HepG2 (cell line): ENCODE data around the gene C1QL4. TPM values are rescaled to one million over a fixed set of nuclear protein-coding genes. Genes with fewer than 3 reads are reported as not detected.

Experiments used
- ATM ChIP-seq: fragments of 450-650 bp; IDR thresholded peaks from 2 replicates; pipeline ENCODE4 v1.7.1; 2017; ENCODE audit warnings: mild to moderate bottlenecking, borderline replicate concordance
- ELF3 ChIP-seq: IDR thresholded peaks from 2 replicates; pipeline ENCODE4 v1.6.1; 2016; ENCODE audit warnings: missing genetic modification reagents, missing compliant biosample characterization
- MED13 ChIP-seq: sonication (generic); formaldehyde crosslinking; IDR thresholded peaks from 2 replicates; pipeline ENCODE4 v1.5.0; 2020; ENCODE audit warnings: missing genetic modification reagents
- MEIS1 ChIP-seq: sonication (generic); formaldehyde crosslinking; IDR thresholded peaks from 2 replicates; pipeline ENCODE4 v1.9.0; 2021; ENCODE audit warnings: mild to moderate bottlenecking, missing genetic modification reagents, moderate library complexity, borderline replicate concordance
- MEIS2 ChIP-seq: sonication (generic); formaldehyde crosslinking; IDR thresholded peaks from 2 replicates; pipeline ENCODE4 v1.9.0; 2021; ENCODE audit warnings: mild to moderate bottlenecking, missing genetic modification reagents
- NCOA5 ChIP-seq: sonication (generic); formaldehyde crosslinking; IDR thresholded peaks from 2 replicates; pipeline ENCODE4 v1.4.0; 2020; ENCODE audit warnings: missing genetic modification reagents
- NR2F2 ChIP-seq: IDR thresholded peaks from 2 replicates; pipeline ENCODE4 v1.6.1; 2012; ENCODE audit warnings: low read depth, inconsistent platforms, borderline replicate concordance
- RARA ChIP-seq: IDR thresholded peaks from 2 replicates; pipeline ENCODE4 v1.6.1; 2016; ENCODE audit warnings: missing genetic modification reagents, missing compliant biosample characterization
- RFX5 ChIP-seq: IDR thresholded peaks from 2 replicates; pipeline ENCODE4 v1.6.1; 2011; ENCODE audit warnings: low read depth, low read length, improper control_type of control experiment
- RFXAP ChIP-seq: sonication (generic); formaldehyde crosslinking; IDR thresholded peaks from 2 replicates; pipeline ENCODE4 v1.4.0; 2020; ENCODE audit warnings: missing genetic modification reagents, borderline replicate concordance
- RORA ChIP-seq: sonication (generic); formaldehyde crosslinking; IDR thresholded peaks from 2 replicates; pipeline ENCODE4 v1.5.0; 2020; ENCODE audit warnings: mild to moderate bottlenecking, missing genetic modification reagents, moderate library complexity
- SAP130 ChIP-seq: IDR thresholded peaks from 2 replicates; pipeline ENCODE4 v1.6.1; 2016; ENCODE audit warnings: low read depth
- SMARCE1 ChIP-seq: fragments of 450-650 bp; IDR thresholded peaks from 2 replicates; pipeline ENCODE4 v1.6.1; 2017; ENCODE audit warnings: borderline replicate concordance
- TAF15 ChIP-seq: fragments of 200-400 bp; formaldehyde crosslinking; IDR thresholded peaks from one replicate; pipeline ENCODE4 v1.6.1; 2018; ENCODE audit warnings: mild to moderate bottlenecking, low read depth, low read length; ENCODE audit not compliant: poor library complexity, severe bottlenecking
- ZBTB38 ChIP-seq: sonication (generic); formaldehyde crosslinking; IDR thresholded peaks from 2 replicates; pipeline ENCODE4 v1.5.1; 2020; ENCODE audit warnings: mild to moderate bottlenecking, missing genetic modification reagents
- ZNF160 ChIP-seq: sonication (generic); formaldehyde crosslinking; IDR thresholded peaks from 2 replicates; pipeline ENCODE4 v1.8.0; 2022; ENCODE audit warnings: mild to moderate bottlenecking, inconsistent platforms, missing genetic modification reagents
- ZNF343 ChIP-seq: sonication (generic); formaldehyde crosslinking; IDR thresholded peaks from 2 replicates; pipeline ENCODE4 v1.4.0; 2020; ENCODE audit warnings: mild to moderate bottlenecking, missing genetic modification reagents
- ZNF572 ChIP-seq: sonication (generic); formaldehyde crosslinking; IDR thresholded peaks from 2 replicates; pipeline ENCODE4 v1.5.1; 2020; ENCODE audit warnings: mild to moderate bottlenecking, missing genetic modification reagents
- ZNF674 ChIP-seq: sonication (generic); formaldehyde crosslinking; IDR thresholded peaks from 2 replicates; pipeline ENCODE4 v1.5.0; 2020; ENCODE audit warnings: low read depth, mild to moderate bottlenecking, missing genetic modification reagents
- ZNF761 ChIP-seq: sonication (generic); formaldehyde crosslinking; conservative IDR thresholded peaks from 2 replicates; pipeline ENCODE4 v1.4.0; 2020; ENCODE audit warnings: mild to moderate bottlenecking, missing genetic modification reagents
- ZNF839 ChIP-seq: sonication (generic); formaldehyde crosslinking; IDR thresholded peaks from 2 replicates; pipeline ENCODE4 v1.4.0; 2020; ENCODE audit warnings: missing genetic modification reagents, mild to moderate bottlenecking, borderline replicate concordance
- polyA plus RNA-seq, 8 experiments: library from polyadenylated mRNA; depleted of rRNA in 3 of 8; stranded (reverse) in 7 of 8; unstranded in 1 of 8; fragments of >200 nt; fragmentation: Illumina TruSeq in 4 of 8; extraction: Trizol in 4 of 8; gene quantifications; 2 replicates each; pipeline versions ENCODE4 v1.2.1 to v1.2.3, GENCODE V29; 2011 to 2016; ENCODE audit warnings: low read depth in 4 of 8, missing spikeins in 1 of 8, mixed read lengths in 1 of 8; ENCODE audit not compliant: insufficient read depth in 1 of 8
- total RNA-seq, 5 experiments: library from RNA; depleted of rRNA; stranded (reverse); fragments of >200 nt; fragmentation: Illumina TruSeq; extraction: Trizol; gene quantifications; 2 replicates each; pipeline ENCODE4 v1.2.3, GENCODE V29; 2016; ENCODE audit warnings: low read depth in 1 of 5
- TF ChIP-seq, protein P1 (sequence below): sonication (generic); formaldehyde crosslinking; IDR thresholded peaks from 2 replicates; pipeline ENCODE4 v1.8.0; 2023; ENCODE audit warnings: mild to moderate bottlenecking, missing genetic modification reagents
- TF ChIP-seq, protein P2 (sequence below): IDR thresholded peaks from 2 replicates; pipeline ENCODE4 v1.6.1; 2018; ENCODE audit warnings: missing genetic modification reagents
- TF ChIP-seq, protein P3 (sequence below): IDR thresholded peaks from 2 replicates; pipeline ENCODE4 v1.6.1; 2016; ENCODE audit warnings: low read depth, borderline replicate concordance
- TF ChIP-seq, protein P4 (sequence below): sonication (generic); formaldehyde crosslinking; IDR thresholded peaks from 2 replicates; pipeline ENCODE4 v1.9.0; 2021; ENCODE audit warnings: missing genetic modification reagents, borderline replicate concordance

C1QL4 gene
- total and polyA plus RNA-seq, 2 of the 13 experiments (the other 11 are each of a cell fraction or from before 2014, with no cell fraction given) = 0.03 TPM; not detected in 1

DNA sequence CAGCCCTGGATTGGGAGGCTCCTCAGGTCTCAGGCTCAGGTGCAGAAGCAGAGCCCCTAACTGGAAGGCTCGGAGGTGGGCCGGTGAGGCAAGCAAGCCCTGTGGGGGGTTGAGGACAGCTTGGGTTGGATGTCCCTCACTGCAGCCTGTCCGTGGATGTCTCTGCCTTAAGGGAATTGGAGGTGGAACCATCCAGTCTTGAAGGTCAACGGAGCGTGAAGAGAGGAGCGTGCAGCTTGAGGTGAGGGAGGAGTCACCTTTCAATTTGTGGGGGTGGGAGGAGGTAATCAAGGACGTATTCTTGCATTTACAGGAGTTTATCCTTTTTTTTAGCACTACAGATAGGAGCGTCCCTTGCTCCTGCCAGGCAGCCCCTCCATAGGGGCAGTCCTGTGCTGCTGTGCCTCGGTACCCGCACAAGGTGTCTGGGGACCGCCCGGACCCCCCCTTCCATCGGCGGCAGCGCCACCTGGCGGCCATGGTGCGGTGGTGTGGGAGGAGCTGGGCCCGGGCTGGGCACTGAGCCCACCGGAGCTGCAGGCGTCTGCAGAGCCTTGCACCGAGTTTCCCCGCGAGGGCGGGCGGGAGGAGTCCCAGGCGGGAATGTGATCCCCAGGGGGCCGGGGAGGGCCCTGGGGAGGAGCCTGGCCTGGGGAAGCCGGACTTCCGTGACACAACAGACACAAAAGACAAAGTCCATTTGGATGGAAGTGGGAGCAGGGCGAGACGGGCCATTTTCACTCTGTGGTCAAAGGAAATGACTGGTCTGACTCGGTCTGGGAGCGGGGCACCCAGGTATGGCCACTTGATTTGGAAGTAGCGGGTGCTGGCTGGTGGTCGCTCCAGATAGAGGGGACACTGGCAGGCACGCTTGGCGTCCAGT, 10.6 kb upstream of the C1QL4 start (continued):
- TF ChIP-seq MEIS1 (CRISPR knock-in tag) (0 out of 2 replicates have a peak, but pooled peaks have one; percentile 15), MED13 (peak; percentile 89; the same call in 1 of the 2 replicates), SMARCE1 (no peak), ZNF160 (CRISPR knock-in tag) (peak; percentile 85; the same call in 1 of the 2 replicates), SAP130 (CRISPR knock-in tag) (peak; percentile 93), TAF15 (no peak), ZNF572 (CRISPR knock-in tag) (no peak), ELF3 (CRISPR knock-in tag) (peak; percentile 95), RFXAP (CRISPR knock-in tag) (peak; percentile 90), NR2F2 (0 out of 2 replicates have a peak, but pooled peaks have one; percentile 14), ZNF343 (no peak; the same call in 1 of the 2 replicates), ZNF674 (no peak), ZBTB38 (CRISPR knock-in tag) (peak; percentile 54), MEIS2 (CRISPR knock-in tag) (peak; percentile 93), RFX5 (no peak), NCOA5 (CRISPR knock-in tag) (0 out of 2 replicates have a peak, but pooled peaks have one; percentile 36), ATM (no peak), RARA (peak; percentile 66), ZNF761 (peak; percentile 99), ZNF839 (CRISPR knock-in tag) (0 out of 2 replicates have a peak, but pooled peaks have one; percentile 55), RORA (CRISPR knock-in tag) (no peak)
- TF ChIP-seq, protein P1, sequence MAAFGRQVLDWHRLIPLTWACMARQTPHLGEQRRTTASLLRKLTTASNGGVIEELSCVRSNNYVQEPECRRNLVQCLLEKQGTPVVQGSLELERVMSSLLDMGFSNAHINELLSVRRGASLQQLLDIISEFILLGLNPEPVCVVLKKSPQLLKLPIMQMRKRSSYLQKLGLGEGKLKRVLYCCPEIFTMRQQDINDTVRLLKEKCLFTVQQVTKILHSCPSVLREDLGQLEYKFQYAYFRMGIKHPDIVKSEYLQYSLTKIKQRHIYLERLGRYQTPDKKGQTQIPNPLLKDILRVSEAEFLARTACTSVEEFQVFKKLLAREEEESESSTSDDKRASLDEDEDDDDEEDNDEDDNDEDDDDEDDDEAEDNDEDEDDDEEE (CRISPR knock-in tag) = no peak
- TF ChIP-seq, protein P2, sequence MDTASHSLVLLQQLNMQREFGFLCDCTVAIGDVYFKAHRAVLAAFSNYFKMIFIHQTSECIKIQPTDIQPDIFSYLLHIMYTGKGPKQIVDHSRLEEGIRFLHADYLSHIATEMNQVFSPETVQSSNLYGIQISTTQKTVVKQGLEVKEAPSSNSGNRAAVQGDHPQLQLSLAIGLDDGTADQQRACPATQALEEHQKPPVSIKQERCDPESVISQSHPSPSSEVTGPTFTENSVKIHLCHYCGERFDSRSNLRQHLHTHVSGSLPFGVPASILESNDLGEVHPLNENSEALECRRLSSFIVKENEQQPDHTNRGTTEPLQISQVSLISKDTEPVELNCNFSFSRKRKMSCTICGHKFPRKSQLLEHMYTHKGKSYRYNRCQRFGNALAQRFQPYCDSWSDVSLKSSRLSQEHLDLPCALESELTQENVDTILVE = peak; percentile 94
- TF ChIP-seq, protein P3, sequence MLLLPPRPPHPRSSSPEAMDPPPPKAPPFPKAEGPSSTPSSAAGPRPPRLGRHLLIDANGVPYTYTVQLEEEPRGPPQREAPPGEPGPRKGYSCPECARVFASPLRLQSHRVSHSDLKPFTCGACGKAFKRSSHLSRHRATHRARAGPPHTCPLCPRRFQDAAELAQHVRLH (CRISPR knock-in tag) = peak; percentile 90; the same call in 1 of the 2 replicates
- TF ChIP-seq, protein P4, sequence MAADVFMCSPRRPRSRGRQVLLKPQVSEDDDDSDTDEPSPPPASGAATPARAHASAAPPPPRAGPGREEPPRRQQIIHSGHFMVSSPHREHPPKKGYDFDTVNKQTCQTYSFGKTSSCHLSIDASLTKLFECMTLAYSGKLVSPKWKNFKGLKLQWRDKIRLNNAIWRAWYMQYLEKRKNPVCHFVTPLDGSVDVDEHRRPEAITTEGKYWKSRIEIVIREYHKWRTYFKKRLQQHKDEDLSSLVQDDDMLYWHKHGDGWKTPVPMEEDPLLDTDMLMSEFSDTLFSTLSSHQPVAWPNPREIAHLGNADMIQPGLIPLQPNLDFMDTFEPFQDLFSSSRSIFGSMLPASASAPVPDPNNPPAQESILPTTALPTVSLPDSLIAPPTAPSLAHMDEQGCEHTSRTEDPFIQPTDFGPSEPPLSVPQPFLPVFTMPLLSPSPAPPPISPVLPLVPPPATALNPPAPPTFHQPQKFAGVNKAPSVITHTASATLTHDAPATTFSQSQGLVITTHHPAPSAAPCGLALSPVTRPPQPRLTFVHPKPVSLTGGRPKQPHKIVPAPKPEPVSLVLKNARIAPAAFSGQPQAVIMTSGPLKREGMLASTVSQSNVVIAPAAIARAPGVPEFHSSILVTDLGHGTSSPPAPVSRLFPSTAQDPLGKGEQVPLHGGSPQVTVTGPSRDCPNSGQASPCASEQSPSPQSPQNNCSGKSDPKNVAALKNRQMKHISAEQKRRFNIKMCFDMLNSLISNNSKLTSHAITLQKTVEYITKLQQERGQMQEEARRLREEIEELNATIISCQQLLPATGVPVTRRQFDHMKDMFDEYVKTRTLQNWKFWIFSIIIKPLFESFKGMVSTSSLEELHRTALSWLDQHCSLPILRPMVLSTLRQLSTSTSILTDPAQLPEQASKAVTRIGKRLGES (CRISPR knock-in tag) = no peak
